SK-N-SH (cell line): ENCODE measurements around the gene MEF2B.
A peak's percentile ranks its signal among the peaks of the same experiment; 100 is the strongest.

Source experiments
- CTCF ChIP-seq: fragments of 200-600 bp; sonication (generic); IDR thresholded peaks from 2 replicates; pipeline ENCODE4 v1.6.1; 2017; ENCODE audit warnings: antibody characterized with exemption, mild to moderate bottlenecking, moderate library complexity
- ELF1 ChIP-seq: IDR thresholded peaks from 2 replicates; pipeline ENCODE4 v1.4.0; 2012
- RAD21 ChIP-seq: IDR thresholded peaks from 2 replicates; pipeline ENCODE4 v1.6.1; 2012; ENCODE audit warnings: mild to moderate bottlenecking, low read length
- RCOR1 ChIP-seq: fragments of 150-350 bp; IDR thresholded peaks from 2 replicates; pipeline ENCODE4 v1.6.1; 2017; ENCODE audit warnings: antibody characterized with exemption, low read length
- REST ChIP-seq: IDR thresholded peaks from 2 replicates; pipeline ENCODE4 v1.6.1; 2012; ENCODE audit warnings: mild to moderate bottlenecking, low read depth, low read length, moderate library complexity
- SIN3A ChIP-seq: IDR thresholded peaks from 2 replicates; pipeline ENCODE4 v1.6.1; 2012; ENCODE audit warnings: low read depth, mild to moderate bottlenecking, low read length, moderate library complexity, borderline replicate concordance

GRCh38 chr19:19115954-19116353 is 54.1 kb downstream of the MEF2B start:
- TF ChIP-seq CTCF (peak; percentile 60), SIN3A (no peak), RCOR1 (no peak), REST (no peak), RAD21 (no peak), ELF1 (no peak)
